ENCODE measurements around the gene NR4A3. TPM values are rescaled to one million over a fixed set of nuclear protein-coding genes. Genes with fewer than 3 reads are reported as not detected.

Gene NR4A3
- polyA plus RNA-seq, 1 experiment: 2.3 TPM

GRCh38 chr9:99889120-99889519 lies 67.4 kb downstream of the NR4A3 start:
- Histone ChIP-seq H3K36me3 (ENCODE audit: control insufficient read depth, insufficient read depth, low read length) (no peaks in the 10 kb centered on the region), H3K27me3 (ENCODE audit: control insufficient read depth, insufficient read depth, low read length) (peaks cover 3% of the 10 kb centered on the region), H3K4me3 (ENCODE audit: low read depth, low read length) (no peak overlapping the region)
- CTCF ChIA-PET: no interaction called here
- DNase-seq (ENCODE audit: low read depth): no peak
- TF ChIP-seq CTCF (IDR thresholded peaks at IDR 0.05; ENCODE audit: insufficient read depth, low read depth, low read length): no peak
- POLR2A ChIA-PET: no interaction called here

GRCh38 chr9:99894826-99895225 lies 73.1 kb downstream of the NR4A3 start:
- ChIA-PET CTCF (interaction anchor here (1.0 to 2.3 kb wide), 2 partner anchors 11 to 15 kb away, joined by 3 to 8 read pairs; partner anchors contain the start of gene STX17), POLR2A (no interaction called here)
- Histone ChIP-seq H3K27me3 (ENCODE audit: control insufficient read depth, insufficient read depth, low read length) (peaks cover 10% of the 10 kb centered on the region), H3K36me3 (ENCODE audit: control insufficient read depth, insufficient read depth, low read length) (no peaks in the 10 kb centered on the region), H3K4me3 (ENCODE audit: low read depth, low read length) (no peak overlapping the region)
- TF ChIP-seq CTCF (IDR thresholded peaks at IDR 0.05; ENCODE audit: insufficient read depth, low read depth, low read length): no peak
- no peak for DNase-seq (ENCODE audit: low read depth)

- Histone ChIP-seq H3K36me3 (ENCODE audit: control insufficient read depth, insufficient read depth, low read length) (no peaks in the 10 kb centered on the region), H3K4me3 (ENCODE audit: low read depth, low read length) (no peak overlapping the region), H3K27me3 (ENCODE audit: control insufficient read depth, insufficient read depth, low read length) (peaks cover 10% of the 10 kb centered on the region)
- CTCF ChIA-PET: interaction anchor here (1.0 kb wide), 2 partner anchors 10 to 16 kb away, joined by 3 to 4 read pairs; no protein-coding TSS in a partner anchor
- TF ChIP-seq CTCF (IDR thresholded peaks at IDR 0.05; ENCODE audit: insufficient read depth, low read depth, low read length): no peak
- DNase-seq (ENCODE audit: low read depth): no peak
- POLR2A ChIA-PET: no interaction called here
These were observed 73.8 kb downstream of the NR4A3 start for GRCh38 chr9:99895510-99895909.

GRCh38 chr9:99896119-99896518 lies 74.4 kb downstream of the NR4A3 start:
- no peak for TF ChIP-seq CTCF (IDR thresholded peaks at IDR 0.05; ENCODE audit: insufficient read depth, low read depth, low read length)
- Histone ChIP-seq H3K4me3 (ENCODE audit: low read depth, low read length) (no peak overlapping the region), H3K27me3 (ENCODE audit: control insufficient read depth, insufficient read depth, low read length) (peaks cover 10% of the 10 kb centered on the region), H3K36me3 (ENCODE audit: control insufficient read depth, insufficient read depth, low read length) (no peaks in the 10 kb centered on the region)
- ChIA-PET POLR2A (no interaction called here), CTCF (interaction anchor here (0.7 to 1.0 kb wide), 2 partner anchors 10 to 51 kb away, joined by 3 to 4 read pairs; no protein-coding TSS in a partner anchor)
- no peak for DNase-seq (ENCODE audit: low read depth)

GRCh38 chr9:99903393-99903792 lies 81.7 kb downstream of the NR4A3 start:
- Histone ChIP-seq H3K36me3 (ENCODE audit: control insufficient read depth, insufficient read depth, low read length) (no peaks in the 10 kb centered on the region), H3K27me3 (ENCODE audit: control insufficient read depth, insufficient read depth, low read length) (no peaks in the 10 kb centered on the region), H3K4me3 (ENCODE audit: low read depth, low read length) (no peak overlapping the region)
- DNase-seq (ENCODE audit: low read depth): no peak
- POLR2A ChIA-PET: no interaction called here
- no peak for TF ChIP-seq CTCF (IDR thresholded peaks at IDR 0.05; ENCODE audit: insufficient read depth, low read depth, low read length)
- CTCF ChIA-PET: interaction anchor here (1.0 kb wide), 1 partner anchor 12 kb away, joined by 3 read pairs; no protein-coding TSS in a partner anchor

Measured in BJ (cell line).